Mucosa of gallbladder (tissue), 1 donor: Measurements from ENCODE around the gene MBP. TPM values are rescaled to one million over a fixed set of nuclear protein-coding genes. Genes with fewer than 3 reads are reported as not detected.

Experiments
- DNase-seq: peaks from one replicate; pipeline ENCODE4 v3.0.0-alpha.2; 2020; ENCODE audit warnings: low spot score
- total RNA-seq: library from RNA; stranded (reverse); gene quantifications from one replicate; pipeline ENCODE4 v1.2.1, GENCODE V29; 2021
- donor health status: DM: no; HTN: no; CAD: no.

MBP gene
- total RNA-seq, 1 donor from 2014 or later = 91.4 TPM

GRCh38 chr18:77100751-77101355 lies 31.7 kb downstream of the MBP start:
- DNase-seq = no peak

GRCh38 chr18:77099485-77100370 lies 32.9 kb downstream of the MBP start:
- DNase-seq = no peak

- no peak for DNase-seq
Measured at GRCh38 chr18:77098538-77099174, 33.9 kb downstream of the MBP start.

DNA sequence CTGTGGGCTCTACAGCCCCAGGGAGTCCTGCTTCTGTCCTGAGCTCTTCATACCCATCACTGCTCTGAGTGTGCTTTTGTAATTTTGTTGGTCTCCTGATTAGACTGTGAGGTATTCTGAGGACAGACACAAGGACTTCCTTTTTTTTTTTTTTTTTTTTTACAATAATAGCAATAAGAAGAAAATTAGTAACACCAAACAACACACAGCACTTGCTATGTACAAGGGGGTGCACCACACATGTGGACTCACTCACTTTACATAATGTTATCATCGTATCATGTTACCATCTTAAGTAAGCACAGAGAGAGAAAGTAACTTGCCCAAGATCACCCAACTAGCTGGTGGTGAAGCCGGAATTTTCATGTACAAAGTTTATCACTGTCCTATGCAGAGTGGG lies 34.6 kb downstream of the MBP start:
- DNase-seq = no peak

DNA sequence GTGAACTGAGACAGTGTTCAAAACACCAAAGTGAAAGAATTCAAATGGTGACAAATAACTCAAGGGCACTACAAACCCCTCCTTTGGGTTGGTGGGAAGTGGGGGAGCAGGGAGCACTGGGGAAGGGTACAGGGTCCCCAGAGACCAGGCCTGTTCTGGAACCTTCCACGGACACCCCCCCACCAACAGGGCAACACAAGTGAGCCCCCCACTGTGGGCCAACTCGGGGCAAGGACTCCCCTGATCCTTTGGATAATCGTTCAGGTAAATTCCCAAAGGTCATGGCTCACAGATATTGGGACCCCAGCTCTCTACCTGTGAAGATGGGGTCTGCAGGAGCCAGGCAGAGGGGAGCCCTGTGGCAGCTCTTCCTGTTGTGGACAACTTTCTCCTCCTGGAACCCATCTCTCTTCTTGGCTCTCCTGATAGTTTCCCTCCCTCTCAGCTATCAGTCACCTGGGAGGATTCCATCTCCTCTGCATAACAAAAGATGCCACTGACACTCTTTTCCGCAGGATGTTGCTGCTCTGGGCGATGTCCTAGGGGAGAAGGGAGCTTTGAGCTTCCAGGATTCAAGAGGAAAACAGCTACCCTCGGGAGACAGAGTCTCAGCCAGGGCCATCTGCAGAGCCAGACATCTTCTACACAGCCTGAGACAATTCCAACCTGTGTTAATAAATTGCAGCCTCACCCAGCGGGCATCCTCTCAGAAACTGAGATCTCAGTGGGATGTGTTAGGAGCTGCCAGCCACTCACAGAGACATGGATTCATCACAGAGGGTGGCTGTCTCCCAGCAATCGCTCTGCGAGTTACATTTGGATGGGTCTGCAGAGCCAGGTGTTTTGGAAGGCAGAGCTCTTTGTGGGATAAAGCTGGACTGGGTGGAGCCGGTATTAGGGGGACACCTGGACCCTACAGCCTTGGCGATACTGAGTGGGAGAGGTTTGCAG lies 35.4 kb downstream of the MBP start:
- DNase-seq = no peak

GRCh38 chr18:77095391-77096371 lies 36.9 kb downstream of the MBP start:
- DNase-seq = peak; percentile 48

DNA sequence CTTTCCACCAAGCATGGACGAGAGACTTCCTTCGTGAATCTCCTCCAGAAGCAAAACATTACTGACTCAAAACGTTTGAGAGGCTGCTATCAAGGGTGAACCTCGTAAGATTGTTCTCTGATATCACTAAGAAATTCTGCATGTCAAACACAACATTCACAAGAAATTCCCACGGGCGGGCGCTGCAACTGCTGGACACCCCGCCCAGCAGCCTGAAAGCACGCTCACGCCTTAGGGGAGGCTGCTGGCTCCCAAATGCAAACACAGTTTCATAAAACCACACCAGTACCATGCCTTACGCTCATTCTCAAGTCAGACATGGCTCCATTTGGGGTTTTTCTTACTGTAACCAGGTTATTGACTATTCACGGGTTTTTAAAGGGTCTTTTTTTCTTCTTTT lies 39.0 kb downstream of the MBP start:
- DNase-seq = no peak

- DNase-seq = no peak
Measured at GRCh38 chr18:77093067-77093430, 39.5 kb downstream of the MBP start.

- DNase-seq = no peak
Measured at GRCh38 chr18:77092104-77093066, 40.2 kb downstream of the MBP start.

DNA sequence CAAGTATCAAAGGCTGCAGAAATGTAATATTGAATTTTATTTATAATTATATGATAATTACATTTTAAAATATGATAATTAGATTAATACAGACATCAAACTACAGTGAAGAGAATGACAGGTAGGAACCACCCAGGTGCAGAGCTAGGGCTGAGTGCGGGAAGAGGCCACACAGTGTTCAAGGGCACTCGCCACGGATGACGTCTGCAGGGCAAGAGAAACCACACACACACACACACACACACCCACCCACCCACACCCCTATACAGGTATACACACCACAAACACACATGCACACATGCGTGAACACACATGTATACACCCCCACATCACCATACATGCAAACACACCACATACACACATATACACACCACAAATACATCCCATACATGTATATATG lies 41.2 kb downstream of the MBP start:
- DNase-seq = no peak

- DNase-seq = no peak
Measured at GRCh38 chr18:77090546-77091174, 41.9 kb downstream of the MBP start.

GRCh38 chr18:77089723-77090285 lies 42.8 kb downstream of the MBP start:
- DNase-seq = no peak

DNA sequence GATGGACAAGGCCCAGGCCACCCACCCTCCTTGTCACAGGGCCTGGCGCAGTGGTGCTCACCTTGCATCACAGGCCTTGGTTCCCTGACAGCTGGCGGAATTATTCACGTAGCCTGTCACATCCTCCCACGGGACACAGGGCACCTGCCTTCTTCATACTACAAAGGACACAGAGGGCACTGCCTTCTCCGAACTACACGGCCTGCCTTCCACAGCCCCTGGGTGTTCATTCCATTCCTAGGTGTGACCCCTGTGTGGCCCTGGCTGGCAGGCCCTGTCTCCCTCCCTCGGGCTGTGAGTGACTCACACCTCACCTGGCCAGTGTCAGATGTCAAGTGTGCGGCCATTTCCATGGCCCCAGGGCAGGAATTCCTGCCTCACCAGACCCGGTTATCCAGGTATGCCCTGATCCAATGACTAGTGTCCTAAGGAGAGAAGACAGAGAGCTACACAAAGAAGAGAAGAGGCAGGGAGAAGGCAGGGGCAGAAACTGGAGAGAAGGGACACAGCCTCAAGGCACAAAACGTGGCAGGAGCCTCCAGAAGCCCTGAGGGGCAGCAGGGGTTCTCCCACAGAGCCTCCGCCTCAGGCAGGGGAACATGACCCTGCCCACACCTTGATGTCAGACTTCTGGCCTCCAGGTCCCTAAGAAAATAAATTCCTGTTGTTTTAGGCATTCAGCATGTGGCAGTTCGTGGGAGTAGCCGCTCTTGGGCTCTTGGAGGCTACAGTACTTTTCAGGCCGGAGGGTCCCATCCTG lies 43.4 kb downstream of the MBP start:
- DNase-seq = no peak

DNA sequence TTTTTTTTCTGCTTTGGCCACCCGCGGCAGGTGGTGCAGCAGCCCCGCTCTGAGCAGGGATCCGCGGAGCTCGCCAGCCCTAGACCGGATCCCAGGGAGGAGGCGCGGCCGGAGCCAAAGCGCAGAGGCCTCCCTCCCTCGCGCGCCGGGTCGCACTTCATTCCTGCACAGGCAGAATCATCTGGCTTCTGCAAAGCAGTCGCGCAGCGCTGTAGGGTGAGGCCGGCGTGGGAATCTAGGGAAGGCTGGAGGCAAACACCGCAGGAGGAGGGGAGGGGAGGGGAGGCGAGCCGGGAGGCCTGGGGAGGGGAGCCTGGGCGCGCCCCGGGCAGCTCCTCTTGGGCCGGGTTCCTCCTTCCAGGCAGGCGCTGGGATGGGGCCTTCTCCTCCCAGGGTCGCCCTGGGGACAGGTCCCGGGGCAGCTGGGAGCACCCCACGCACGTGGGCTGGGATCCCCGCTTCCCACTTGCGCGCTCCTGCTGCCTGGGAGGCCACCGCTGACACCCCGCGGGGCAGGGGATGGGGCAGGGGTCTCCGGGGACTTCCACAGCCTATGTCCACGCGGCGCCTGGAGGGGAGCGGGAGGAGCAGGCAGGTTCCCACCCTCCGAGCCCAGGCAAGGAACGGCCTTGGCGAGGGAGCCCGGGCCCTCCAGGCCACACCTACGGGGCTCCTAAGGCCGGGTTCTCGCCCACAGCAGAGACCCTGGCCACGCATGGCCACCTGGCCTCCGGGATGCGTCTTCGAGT lies 45.0 kb downstream of the MBP start:
- peak; percentile 57 for DNase-seq

DNA sequence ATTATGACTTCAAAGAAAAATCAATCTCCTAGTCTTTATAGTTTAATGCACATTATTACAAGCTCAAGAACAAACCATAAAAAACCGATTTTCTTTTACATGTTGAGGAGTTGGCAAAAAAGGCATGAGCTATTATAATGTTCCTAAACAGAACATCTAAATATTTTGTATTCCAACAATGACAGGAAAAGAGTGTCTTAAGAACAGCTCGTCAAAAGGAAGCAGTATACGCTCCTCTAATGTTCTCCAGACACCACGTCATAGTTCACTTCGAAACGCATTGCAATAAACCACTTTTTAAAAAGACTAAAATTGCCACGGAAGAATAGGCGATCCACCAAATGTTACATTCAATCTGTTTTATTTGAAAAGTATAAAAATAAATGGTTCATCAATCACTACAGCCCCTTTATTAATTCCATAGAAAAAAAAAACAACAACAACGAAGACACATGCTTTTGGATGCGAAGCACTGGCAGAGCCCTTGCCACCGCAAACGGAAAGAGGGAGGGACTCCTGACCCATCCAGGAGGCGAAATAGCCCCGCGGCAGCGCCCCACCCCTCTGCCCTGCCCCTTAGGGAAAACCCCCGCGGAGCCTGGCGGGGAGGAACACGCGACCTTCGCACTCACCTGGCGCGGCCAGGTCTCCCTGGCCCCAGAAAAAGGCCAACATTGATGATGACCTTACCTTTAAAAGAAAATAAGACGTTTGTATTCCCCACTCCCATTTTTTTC lies 45.8 kb downstream of the MBP start:
- DNase-seq = peak; percentile 47

DNA sequence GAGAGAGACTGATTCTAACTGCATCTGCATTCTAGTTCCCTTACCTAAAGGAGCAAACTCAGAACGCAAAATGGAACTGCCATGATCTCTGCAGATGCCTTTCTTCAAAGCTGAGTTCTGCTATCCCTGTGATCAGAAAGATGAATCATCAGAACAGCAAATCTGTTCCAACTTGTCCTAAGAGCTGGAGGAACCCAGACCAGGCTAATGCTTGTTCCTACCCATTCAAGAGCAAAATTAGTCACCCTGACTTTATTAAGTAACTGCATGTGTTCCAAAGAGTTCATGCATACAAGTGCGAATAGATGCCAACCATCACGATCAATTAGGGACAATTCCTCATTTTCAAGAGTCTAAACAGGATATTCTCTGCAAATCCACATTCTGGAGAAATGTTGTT lies 46.5 kb downstream of the MBP start:
- no peak for DNase-seq
